GM23338 (cell line): ENCODE measurements around the gene CACNA2D2. TPM values are rescaled to one million over a fixed set of nuclear protein-coding genes. Genes with fewer than 3 reads are reported as not detected.
A peak's percentile ranks its signal among the peaks of the same experiment; 100 is the strongest.

Experiments
- ATAC-seq: fragments of 200-7000 bp; cut with Tn5 transposase; 3 replicates; pipeline ENCODE4 v1.9.1; 2020
- DNase-seq: peaks from one replicate; pipeline ENCODE4 v3.0.0-alpha.2; 2015; ENCODE audit warnings: low spot score
- H2AFZ ChIP-seq: fragments of 200-600 bp; sonication (generic); 2 replicates; pipeline ENCODE4 v1.8.0; 2016; ENCODE audit warnings: antibody characterized with exemption, mild to moderate bottlenecking, moderate library complexity
- H3F3A ChIP-seq: fragments of 200-600 bp; sonication (generic); replicated peaks from 2 replicates; pipeline ENCODE4 v1.8.0; 2017; ENCODE audit warnings: antibody characterized with exemption, mixed run types, low read depth
- H3K27ac ChIP-seq: fragments of 200-600 bp; sonication (generic); 2 replicates; pipeline ENCODE4 v1.6.1; 2016; ENCODE audit warnings: low read depth
- H3K27me3 ChIP-seq: fragments of 200-600 bp; sonication (generic); 2 replicates; pipeline ENCODE4 v1.8.0; 2016; ENCODE audit warnings: mild to moderate bottlenecking, mixed run types, moderate library complexity; ENCODE audit not compliant: insufficient read depth
- H3K36me3 ChIP-seq: fragments of 200-600 bp; sonication (generic); 2 replicates; pipeline ENCODE4 v1.8.0; 2016; ENCODE audit warnings: mild to moderate bottlenecking; ENCODE audit not compliant: insufficient read depth
- H3K4me1 ChIP-seq: fragments of 200-600 bp; sonication (generic); 2 replicates; pipeline ENCODE4 v1.8.0; 2016; ENCODE audit warnings: mild to moderate bottlenecking, moderate library complexity; ENCODE audit not compliant: insufficient read depth
- H3K4me2 ChIP-seq: fragments of 200-600 bp; sonication (generic); 2 replicates; pipeline ENCODE4 v1.7.1; 2017; ENCODE audit warnings: mixed run types
- H3K4me3 ChIP-seq: fragments of 200-600 bp; sonication (generic); 2 replicates; pipeline ENCODE4 v1.6.1; 2016; ENCODE audit warnings: mixed run types
- H3K79me2 ChIP-seq: fragments of 200-600 bp; sonication (generic); replicated peaks from 2 replicates; pipeline ENCODE4 v1.8.0; 2017; ENCODE audit warnings: mild to moderate bottlenecking; ENCODE audit not compliant: insufficient read depth
- H3K9me2 ChIP-seq: fragments of 200-600 bp; sonication (generic); 2 replicates; pipeline ENCODE4 v1.8.0; 2017; ENCODE audit not compliant: insufficient read depth
- H4K20me1 ChIP-seq: fragments of 200-600 bp; sonication (generic); replicated peaks from 2 replicates; pipeline ENCODE4 v1.8.0; 2017; ENCODE audit warnings: mild to moderate bottlenecking; ENCODE audit not compliant: insufficient read depth
- H3K27ac Mint-ChIP-seq: 2 replicates; pipeline ENCODE4 v1.8.0; 2020; ENCODE audit warnings: inconsistent platforms, mild to moderate bottlenecking, moderate library complexity, mixed read lengths
- H3K27me3 Mint-ChIP-seq: 3 replicates; pipeline ENCODE4 v1.8.0; 2022; ENCODE audit warnings: low read depth, mild to moderate bottlenecking, moderate library complexity, mixed read lengths, inconsistent platforms; ENCODE audit not compliant: insufficient read depth, poor library complexity
- H3K36me3 Mint-ChIP-seq: 3 replicates; pipeline ENCODE4 v1.8.0; 2021; ENCODE audit warnings: low read depth, mild to moderate bottlenecking, inconsistent platforms, moderate library complexity, mixed read lengths
- H3K4me1 Mint-ChIP-seq: 3 replicates; pipeline ENCODE4 v1.8.0; 2020; ENCODE audit warnings: mild to moderate bottlenecking, inconsistent platforms, mixed read lengths
- H3K4me3 Mint-ChIP-seq: 3 replicates; pipeline ENCODE4 v1.8.0; 2021; ENCODE audit warnings: moderate library complexity, mild to moderate bottlenecking, inconsistent platforms, mixed read lengths
- H3K9me3 Mint-ChIP-seq: 3 replicates; pipeline ENCODE4 v1.8.0; 2020; ENCODE audit warnings: moderate library complexity, mild to moderate bottlenecking, inconsistent platforms, mixed read lengths
- CREB1 ChIP-seq: fragments of 250-450 bp; sonication (Bioruptor Pico); IDR thresholded peaks from 2 replicates; pipeline ENCODE4 v1.5.0; 2020; ENCODE audit warnings: low read depth, mild to moderate bottlenecking, moderate library complexity
- EZH2 ChIP-seq: fragments of 200-600 bp; sonication (generic); IDR thresholded peaks from one replicate; pipeline ENCODE4 v1.8.0; 2017; ENCODE audit warnings: antibody characterized with exemption, mild to moderate bottlenecking, low read depth; ENCODE audit not compliant: unreplicated experiment
- EZH2phosphoT487 ChIP-seq: fragments of 200-600 bp; sonication (generic); IDR thresholded peaks from one replicate; pipeline ENCODE4 v1.8.1; 2018; ENCODE audit warnings: antibody characterized with exemption; ENCODE audit not compliant: unreplicated experiment
- JUNB ChIP-seq: IDR thresholded peaks from one replicate; pipeline ENCODE4 v1.6.1; 2016; ENCODE audit warnings: antibody characterized with exemption; ENCODE audit not compliant: unreplicated experiment
- NANOG ChIP-seq: IDR thresholded peaks from 2 replicates; pipeline ENCODE4 v1.6.1; 2016; ENCODE audit warnings: antibody characterized with exemption, borderline replicate concordance
- POLR2AphosphoS5 ChIP-seq: IDR thresholded peaks from 2 replicates; pipeline ENCODE4 v1.6.1; 2016; ENCODE audit warnings: antibody characterized with exemption, low read depth
- REST ChIP-seq: IDR thresholded peaks from one replicate; pipeline ENCODE4 v1.6.1; 2018; ENCODE audit warnings: antibody characterized with exemption; ENCODE audit not compliant: unreplicated experiment
- STAT1 ChIP-seq: IDR thresholded peaks from one replicate; pipeline ENCODE4 v1.6.1; 2016; ENCODE audit warnings: antibody characterized with exemption; ENCODE audit not compliant: unreplicated experiment
- ZNF114 ChIP-seq: fragments of 250-450 bp; sonication (Bioruptor Pico); IDR thresholded peaks from 2 replicates; pipeline ENCODE4 v1.5.0; 2020; ENCODE audit warnings: mild to moderate bottlenecking, moderate library complexity
- ZNF331 ChIP-seq: fragments of 250-450 bp; sonication (Bioruptor Pico); IDR thresholded peaks from 2 replicates; pipeline ENCODE4 v1.5.0; 2020; ENCODE audit warnings: low read depth, mild to moderate bottlenecking, moderate library complexity
- ZNF462 ChIP-seq: fragments of 250-450 bp; sonication (Bioruptor Pico); IDR thresholded peaks from 2 replicates; pipeline ENCODE4 v1.5.0; 2020; ENCODE audit warnings: mild to moderate bottlenecking, moderate library complexity
- polyA plus RNA-seq: library from polyadenylated mRNA; unstranded; fragments of >200 nt; fragmentation: Nextera tagmentation; extraction: Ambion mirVana; gene quantifications from 2 replicates; pipeline ENCODE4 v1.2.1, GENCODE V29; 2016
- total RNA-seq: library from RNA; depleted of rRNA; stranded (reverse); fragments of >200 nt; shearing (Covaris generic); gene quantifications from 2 replicates; pipeline ENCODE4 v1.2.3, GENCODE V29; 2014
- TF ChIP-seq, protein P1 (sequence below), 2 experiments: fragments of 200-600 bp in 1 of 2; sonication (generic) in 1 of 2; conservative IDR thresholded peaks; 2 replicates each; pipeline versions ENCODE4 v1.5.1 to v1.6.1; 2016 to 2017; ENCODE audit warnings: antibody characterized with exemption in 2 of 2, low read depth in 2 of 2, mild to moderate bottlenecking in 2 of 2, moderate library complexity in 1 of 2
- TF ChIP-seq, protein P2 (sequence below): IDR thresholded peaks from 2 replicates; pipeline ENCODE4 v1.6.1; 2016; ENCODE audit warnings: antibody characterized with exemption

The CACNA2D2 gene
- total and polyA plus RNA-seq, 2 experiments from 2014 or later = 4.7 to 11.4 TPM

- Histone ChIP-seq H3K27ac (no peak overlapping the region), H4K20me1 (no peaks in the 10 kb centered on the region; the same call in 1 of the 2 replicates), H3K9me2 (no peaks in the 10 kb centered on the region), H3K79me2 (no peaks in the 10 kb centered on the region; the same call in 1 of the 2 replicates), H3K4me3 (peak overlapping the region; percentile 78), H3K4me1 (peaks cover 11% of the 10 kb centered on the region), H3K4me2 (peak overlapping the region; percentile 94), H3F3A (0 out of 2 replicates have a peak, but pooled peaks cover 5% of the 10 kb centered on the region), H3K36me3 (no peaks in the 10 kb centered on the region), H3K27me3 (peaks cover 52% of the 10 kb centered on the region), H2AFZ (peak overlapping the region; percentile 74; the same call in 1 of the 2 replicates)
- Mint-ChIP-seq H3K9me3 (no peaks in the 10 kb centered on the region; the same call in 2 of the 3 replicates), H3K27me3 (peaks cover 21% of the 10 kb centered on the region), H3K4me3 (peak overlapping the region; percentile 75), H3K36me3 (peaks cover 3% of the 10 kb centered on the region; the same call in 1 of the 3 replicates), H3K4me1 (peaks cover 29% of the 10 kb centered on the region), H3K27ac (no peak overlapping the region)
- ATAC-seq (peak; percentile 41), DNase-seq (peak; percentile 70)
- TF ChIP-seq STAT1 (no peak), ZNF462 (CRISPR knock-in tag) (no peak), ZNF114 (CRISPR knock-in tag) (no peak), REST (no peak), EZH2phosphoT487 (no peak), NANOG (no peak), EZH2 (peak; percentile 42), POLR2AphosphoS5 (no peak), ZNF331 (CRISPR knock-in tag) (no peak), JUNB (no peak), CREB1 (CRISPR knock-in tag) (no peak)
- TF ChIP-seq, protein P1, sequence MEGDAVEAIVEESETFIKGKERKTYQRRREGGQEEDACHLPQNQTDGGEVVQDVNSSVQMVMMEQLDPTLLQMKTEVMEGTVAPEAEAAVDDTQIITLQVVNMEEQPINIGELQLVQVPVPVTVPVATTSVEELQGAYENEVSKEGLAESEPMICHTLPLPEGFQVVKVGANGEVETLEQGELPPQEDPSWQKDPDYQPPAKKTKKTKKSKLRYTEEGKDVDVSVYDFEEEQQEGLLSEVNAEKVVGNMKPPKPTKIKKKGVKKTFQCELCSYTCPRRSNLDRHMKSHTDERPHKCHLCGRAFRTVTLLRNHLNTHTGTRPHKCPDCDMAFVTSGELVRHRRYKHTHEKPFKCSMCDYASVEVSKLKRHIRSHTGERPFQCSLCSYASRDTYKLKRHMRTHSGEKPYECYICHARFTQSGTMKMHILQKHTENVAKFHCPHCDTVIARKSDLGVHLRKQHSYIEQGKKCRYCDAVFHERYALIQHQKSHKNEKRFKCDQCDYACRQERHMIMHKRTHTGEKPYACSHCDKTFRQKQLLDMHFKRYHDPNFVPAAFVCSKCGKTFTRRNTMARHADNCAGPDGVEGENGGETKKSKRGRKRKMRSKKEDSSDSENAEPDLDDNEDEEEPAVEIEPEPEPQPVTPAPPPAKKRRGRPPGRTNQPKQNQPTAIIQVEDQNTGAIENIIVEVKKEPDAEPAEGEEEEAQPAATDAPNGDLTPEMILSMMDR (conservative IDR thresholded peaks at IDR 0.05; ENCODE audit: low read depth in 2 of 2) = peak; percentile 29 to 32; a peak in 3 of 4 replicates
- TF ChIP-seq, protein P2, sequence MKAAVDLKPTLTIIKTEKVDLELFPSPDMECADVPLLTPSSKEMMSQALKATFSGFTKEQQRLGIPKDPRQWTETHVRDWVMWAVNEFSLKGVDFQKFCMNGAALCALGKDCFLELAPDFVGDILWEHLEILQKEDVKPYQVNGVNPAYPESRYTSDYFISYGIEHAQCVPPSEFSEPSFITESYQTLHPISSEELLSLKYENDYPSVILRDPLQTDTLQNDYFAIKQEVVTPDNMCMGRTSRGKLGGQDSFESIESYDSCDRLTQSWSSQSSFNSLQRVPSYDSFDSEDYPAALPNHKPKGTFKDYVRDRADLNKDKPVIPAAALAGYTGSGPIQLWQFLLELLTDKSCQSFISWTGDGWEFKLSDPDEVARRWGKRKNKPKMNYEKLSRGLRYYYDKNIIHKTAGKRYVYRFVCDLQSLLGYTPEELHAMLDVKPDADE = no peak
These were observed 630 bp downstream of the CACNA2D2 start for GRCh38 chr3:50502584-50503423.
